Measurements from ENCODE around the gene TENT5A. TPM values are rescaled to one million over a fixed set of nuclear protein-coding genes. Genes with fewer than 3 reads are reported as not detected.
A peak's percentile ranks its signal among the peaks of the same experiment; 100 is the strongest.

Gene TENT5A
- polyA plus RNA-seq, 1 donor from 2014 or later = 4.2 TPM

GRCh38 chr6:81725127-81725526 is 27.4 kb downstream of the TENT5A start:
- Mint-ChIP-seq H3K4me3 (no peak overlapping the region), H3K4me1 (peaks cover 0 to 5% (median 0%) of the 10 kb centered on the region in 3 donors), H3K36me3 (peaks cover 6% of the 10 kb centered on the region), H3K9me3 (peaks cover 0 to 1% (median 0%) of the 10 kb centered on the region in 3 donors), H3K27me3 (no peaks in the 10 kb centered on the region), H3K27ac (peak overlapping the region in 1 of 3 donors; percentile 2)

- Mint-ChIP-seq H3K9me3 (peaks cover 0 to 1% (median 0%) of the 10 kb centered on the region in 3 donors), H3K4me3 (no peak overlapping the region), H3K4me1 (peaks cover 0 to 6% (median 0%) of the 10 kb centered on the region in 3 donors)
These were observed 29.8 kb downstream of the TENT5A start for GRCh38 chr6:81722506-81723223.

GRCh38 chr6:81720427-81720826 is 32.1 kb downstream of the TENT5A start:
- H3K9me3 Mint-ChIP-seq = peaks cover 0 to 1% (median 0%) of the 10 kb centered on the region in 3 donors
- no peak overlapping the region for H3K27ac Mint-ChIP-seq
- H3K27me3 Mint-ChIP-seq = no peaks in the 10 kb centered on the region
- no peak overlapping the region for H3K4me3 Mint-ChIP-seq
- peaks cover 0 to 6% (median 0%) of the 10 kb centered on the region in 3 donors for H3K4me1 Mint-ChIP-seq
- H3K36me3 Mint-ChIP-seq = peaks cover 6% of the 10 kb centered on the region

More at GRCh38 chr6:81722506-81723223, 29.8 kb downstream of the TENT5A start:
- H3K36me3 Mint-ChIP-seq = peaks cover 6% of the 10 kb centered on the region
- H3K27me3 Mint-ChIP-seq = no peaks in the 10 kb centered on the region
- H3K27ac Mint-ChIP-seq = no peak overlapping the region

- Mint-ChIP-seq H3K4me3 (no peak overlapping the region), H3K27ac (no peak overlapping the region), H3K4me1 (peaks cover 0 to 6% (median 0%) of the 10 kb centered on the region in 3 donors), H3K9me3 (no peaks in the 10 kb centered on the region), H3K27me3 (no peaks in the 10 kb centered on the region), H3K36me3 (no peaks in the 10 kb centered on the region)
These were observed 34.4 kb downstream of the TENT5A start for GRCh38 chr6:81718126-81718525.

GRCh38 chr6:81714684-81715083 is 37.8 kb downstream of the TENT5A start:
- H3K4me3 Mint-ChIP-seq = no peak overlapping the region
- no peak overlapping the region for H3K27ac Mint-ChIP-seq
- H3K36me3 Mint-ChIP-seq = no peaks in the 10 kb centered on the region
- peaks cover 3% of the 10 kb centered on the region in 3 donors for H3K9me3 Mint-ChIP-seq
- no peaks in the 10 kb centered on the region for H3K27me3 Mint-ChIP-seq
- no peaks in the 10 kb centered on the region for H3K4me1 Mint-ChIP-seq

GRCh38 chr6:81713205-81713604 is 39.3 kb downstream of the TENT5A start:
- Mint-ChIP-seq H3K9me3 (peaks cover 3% of the 10 kb centered on the region in 3 donors), H3K27me3 (no peaks in the 10 kb centered on the region), H3K4me3 (no peak overlapping the region), H3K36me3 (no peaks in the 10 kb centered on the region), H3K27ac (no peak overlapping the region), H3K4me1 (no peaks in the 10 kb centered on the region)

- Mint-ChIP-seq H3K4me3 (no peak overlapping the region), H3K27me3 (no peaks in the 10 kb centered on the region), H3K9me3 (peaks cover 3 to 6% (median 4%) of the 10 kb centered on the region in 3 donors), H3K36me3 (no peaks in the 10 kb centered on the region), H3K4me1 (no peaks in the 10 kb centered on the region), H3K27ac (no peak overlapping the region)
These were observed 44.3 kb downstream of the TENT5A start for GRCh38 chr6:81708113-81708699.

- Mint-ChIP-seq H3K27ac (no peak overlapping the region), H3K4me1 (no peaks in the 10 kb centered on the region), H3K4me3 (no peak overlapping the region), H3K9me3 (peaks cover 0 to 7% (median 6%) of the 10 kb centered on the region in 3 donors), H3K36me3 (no peaks in the 10 kb centered on the region), H3K27me3 (no peaks in the 10 kb centered on the region)
These were observed 47.8 kb downstream of the TENT5A start for GRCh38 chr6:81704700-81705099.

GRCh38 chr6:81700414-81700813 is 52.1 kb downstream of the TENT5A start:
- H3K27me3 Mint-ChIP-seq = no peaks in the 10 kb centered on the region
- H3K9me3 Mint-ChIP-seq = peaks cover 0 to 7% (median 6%) of the 10 kb centered on the region in 3 donors
- no peaks in the 10 kb centered on the region for H3K4me1 Mint-ChIP-seq
- H3K36me3 Mint-ChIP-seq = no peaks in the 10 kb centered on the region
- H3K4me3 Mint-ChIP-seq = no peak overlapping the region
- no peak overlapping the region for H3K27ac Mint-ChIP-seq

- H3K4me1 Mint-ChIP-seq = no peaks in the 10 kb centered on the region
- no peaks in the 10 kb centered on the region for H3K36me3 Mint-ChIP-seq
- peaks cover 0 to 1% (median 0%) of the 10 kb centered on the region in 3 donors for H3K9me3 Mint-ChIP-seq
- no peak overlapping the region for H3K27ac Mint-ChIP-seq
- H3K4me3 Mint-ChIP-seq = no peak overlapping the region
- no peaks in the 10 kb centered on the region for H3K27me3 Mint-ChIP-seq
These were observed 54.9 kb downstream of the TENT5A start for GRCh38 chr6:81697559-81697958.

- H3K4me1 Mint-ChIP-seq = no peaks in the 10 kb centered on the region
- no peak overlapping the region for H3K27ac Mint-ChIP-seq
- no peaks in the 10 kb centered on the region for H3K36me3 Mint-ChIP-seq
- no peak overlapping the region for H3K4me3 Mint-ChIP-seq
- H3K27me3 Mint-ChIP-seq = no peaks in the 10 kb centered on the region
- H3K9me3 Mint-ChIP-seq = no peaks in the 10 kb centered on the region
These were observed 56.0 kb downstream of the TENT5A start for GRCh38 chr6:81696524-81696923.
